Measurements from ENCODE around the gene SCNM1.
A peak's percentile ranks its signal among the peaks of the same experiment; 100 is the strongest.

Gene SCNM1

DNA sequence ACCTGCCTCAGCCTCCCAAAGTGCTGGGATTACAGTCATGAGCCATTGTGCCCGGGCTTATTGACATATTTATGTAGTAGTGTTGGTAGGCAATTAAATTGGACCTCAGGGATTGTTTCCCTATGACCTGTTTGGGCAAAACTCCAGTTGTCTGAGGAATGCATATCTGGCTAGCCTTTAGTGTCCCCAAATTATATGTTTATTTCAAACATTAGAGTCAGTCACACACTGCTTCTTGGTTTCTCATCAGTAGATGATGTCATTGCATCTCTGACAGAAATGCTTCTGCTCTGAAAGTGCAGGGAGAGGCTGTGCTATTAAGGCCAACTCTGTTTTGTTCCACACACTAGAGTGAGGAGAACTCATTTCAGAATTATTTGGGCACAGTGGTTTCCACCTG, 44.9 kb downstream of the SCNM1 start:
- H3K4me2 ChIP-seq (ENCODE audit: low read length), result no peak overlapping the region
- H3K27ac ChIP-seq, result no peak overlapping the region
- H2AFZ ChIP-seq, result no peak overlapping the region
- H3K9ac ChIP-seq, result no peak overlapping the region
- H3K9me3 ChIP-seq (ENCODE audit: control insufficient read depth, low read length), result no peaks in the 10 kb centered on the region
- no peaks in the 10 kb centered on the region for H3K27me3 ChIP-seq (ENCODE audit: control insufficient read depth, insufficient read depth, low read length)
- no peak for TF ChIP-seq CTCF (IDR thresholded peaks at IDR 0.05)
- no peaks in the 10 kb centered on the region for H3K4me1 ChIP-seq
- H3K79me2 ChIP-seq, result peaks cover 10% of the 10 kb centered on the region
- no peak overlapping the region for H3K4me3 ChIP-seq (ENCODE audit: low read depth, low read length)
- H3K36me3 ChIP-seq (ENCODE audit: control insufficient read depth, insufficient read depth, low read length), result no peaks in the 10 kb centered on the region

- Histone ChIP-seq H3K4me1 (no peaks in the 10 kb centered on the region), H3K9me3 (ENCODE audit: control insufficient read depth, low read length) (no peaks in the 10 kb centered on the region), H3K4me2 (ENCODE audit: low read length) (no peak overlapping the region), H2AFZ (no peak overlapping the region), H3K36me3 (ENCODE audit: control insufficient read depth, insufficient read depth, low read length) (no peaks in the 10 kb centered on the region), H3K27ac (no peak overlapping the region), H3K79me2 (peaks cover 8% of the 10 kb centered on the region), H3K27me3 (ENCODE audit: control insufficient read depth, insufficient read depth, low read length) (no peaks in the 10 kb centered on the region), H3K4me3 (ENCODE audit: low read depth, low read length) (no peak overlapping the region), H3K9ac (no peak overlapping the region)
- TF ChIP-seq CTCF (IDR thresholded peaks at IDR 0.05), result no peak
Observed at GRCh38 chr1:151211972-151212705, 46.2 kb downstream of the SCNM1 start.

GRCh38 chr1:151213560-151213959, 47.6 kb downstream of the SCNM1 start:
- Histone ChIP-seq H2AFZ (no peak overlapping the region), H3K4me2 (ENCODE audit: low read length) (peak overlapping the region; percentile 3), H3K9ac (no peak overlapping the region), H3K4me1 (no peaks in the 10 kb centered on the region), H3K36me3 (ENCODE audit: control insufficient read depth, insufficient read depth, low read length) (no peaks in the 10 kb centered on the region), H3K27ac (no peak overlapping the region), H3K9me3 (ENCODE audit: control insufficient read depth, low read length) (no peaks in the 10 kb centered on the region), H3K27me3 (ENCODE audit: control insufficient read depth, insufficient read depth, low read length) (no peaks in the 10 kb centered on the region), H3K79me2 (peaks cover 8% of the 10 kb centered on the region), H3K4me3 (ENCODE audit: low read depth, low read length) (no peak overlapping the region)
- TF ChIP-seq CTCF (IDR thresholded peaks at IDR 0.05), result no peak
